ENCODE results near the gene TMEM178A.
"Not testable (repeated sequence)": the region's sequence is repeated elsewhere in the genome, so short reads cannot be mapped to it uniquely, and the experiment has no call there.

TMEM178A gene

DNA sequence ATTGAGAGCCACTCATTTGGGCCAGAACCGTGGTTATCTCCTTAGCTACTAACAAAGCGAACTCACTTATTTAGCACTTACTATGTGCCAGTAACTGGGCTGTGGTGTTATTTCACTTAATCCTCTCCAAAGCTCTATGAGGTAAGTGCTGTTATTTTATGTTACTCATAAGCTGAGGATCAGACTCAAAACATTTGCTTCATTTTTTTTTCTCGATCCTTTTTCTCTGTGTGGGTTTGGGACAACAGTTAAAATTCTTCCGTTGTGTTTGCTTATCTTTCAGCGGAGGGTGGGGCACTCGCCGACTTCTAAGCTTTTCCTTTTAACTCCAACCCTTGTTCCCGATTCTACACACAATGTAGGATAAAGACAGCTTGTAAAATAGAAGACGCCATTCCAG is 52.8 kb downstream of the TMEM178A start:
- no peak for DNase-seq (ENCODE audit: low read depth)

DNA sequence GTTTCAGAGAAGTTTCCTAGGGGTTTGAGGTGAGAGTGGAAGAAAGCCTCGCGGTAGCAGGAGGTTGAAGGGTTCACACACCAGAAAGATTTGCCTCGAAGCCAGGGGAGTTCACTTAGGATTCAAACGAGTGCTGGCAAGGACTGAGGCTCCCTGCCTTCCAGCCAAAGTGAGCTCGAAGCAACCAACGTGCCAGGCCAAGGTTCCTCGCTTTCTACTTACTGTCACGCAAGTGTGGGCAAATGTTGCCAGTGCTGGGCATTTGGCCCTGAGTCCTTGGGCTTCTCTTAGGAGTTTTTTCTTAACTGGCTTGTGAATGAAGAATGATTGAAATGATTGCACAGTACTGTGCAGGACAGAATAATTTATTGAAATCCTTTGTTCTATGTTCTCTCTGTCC is 53.6 kb downstream of the TMEM178A start:
- DNase-seq (ENCODE audit: low read depth) = no peak
- TF ChIP-seq, protein P1, sequence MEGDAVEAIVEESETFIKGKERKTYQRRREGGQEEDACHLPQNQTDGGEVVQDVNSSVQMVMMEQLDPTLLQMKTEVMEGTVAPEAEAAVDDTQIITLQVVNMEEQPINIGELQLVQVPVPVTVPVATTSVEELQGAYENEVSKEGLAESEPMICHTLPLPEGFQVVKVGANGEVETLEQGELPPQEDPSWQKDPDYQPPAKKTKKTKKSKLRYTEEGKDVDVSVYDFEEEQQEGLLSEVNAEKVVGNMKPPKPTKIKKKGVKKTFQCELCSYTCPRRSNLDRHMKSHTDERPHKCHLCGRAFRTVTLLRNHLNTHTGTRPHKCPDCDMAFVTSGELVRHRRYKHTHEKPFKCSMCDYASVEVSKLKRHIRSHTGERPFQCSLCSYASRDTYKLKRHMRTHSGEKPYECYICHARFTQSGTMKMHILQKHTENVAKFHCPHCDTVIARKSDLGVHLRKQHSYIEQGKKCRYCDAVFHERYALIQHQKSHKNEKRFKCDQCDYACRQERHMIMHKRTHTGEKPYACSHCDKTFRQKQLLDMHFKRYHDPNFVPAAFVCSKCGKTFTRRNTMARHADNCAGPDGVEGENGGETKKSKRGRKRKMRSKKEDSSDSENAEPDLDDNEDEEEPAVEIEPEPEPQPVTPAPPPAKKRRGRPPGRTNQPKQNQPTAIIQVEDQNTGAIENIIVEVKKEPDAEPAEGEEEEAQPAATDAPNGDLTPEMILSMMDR (conservative IDR thresholded peaks at IDR 0.05; ENCODE audit: low read depth, low read length) = no peak
- no peak overlapping the region for H3K4me3 ChIP-seq (ENCODE audit: low read length)

More for the DNA sequence above, 52.8 kb downstream of the TMEM178A start:
- H3K4me3 ChIP-seq (ENCODE audit: low read length) = no peak overlapping the region
- TF ChIP-seq, protein P1 (conservative IDR thresholded peaks at IDR 0.05; ENCODE audit: low read depth, low read length) = no peak

DNA sequence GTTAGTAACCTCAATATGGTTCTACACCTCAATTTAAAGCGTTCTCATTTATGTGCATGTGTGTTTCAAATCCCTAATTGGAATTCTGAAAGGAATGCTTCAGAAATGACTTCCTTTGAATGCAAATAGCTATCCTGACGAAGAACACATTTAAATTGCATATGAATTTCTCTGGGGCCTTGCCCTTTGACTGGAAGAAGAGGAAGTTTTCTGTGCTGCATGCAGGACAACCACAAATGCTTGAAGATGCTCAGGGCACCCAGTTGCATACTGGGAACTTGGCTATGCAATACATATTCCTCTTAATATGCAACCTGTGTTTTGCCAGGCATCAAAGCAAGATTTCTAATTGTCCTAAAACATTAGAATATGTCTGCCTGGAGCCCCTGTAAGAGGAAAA is 55.3 kb downstream of the TMEM178A start:
- DNase-seq (ENCODE audit: low read depth) = no peak

DNA sequence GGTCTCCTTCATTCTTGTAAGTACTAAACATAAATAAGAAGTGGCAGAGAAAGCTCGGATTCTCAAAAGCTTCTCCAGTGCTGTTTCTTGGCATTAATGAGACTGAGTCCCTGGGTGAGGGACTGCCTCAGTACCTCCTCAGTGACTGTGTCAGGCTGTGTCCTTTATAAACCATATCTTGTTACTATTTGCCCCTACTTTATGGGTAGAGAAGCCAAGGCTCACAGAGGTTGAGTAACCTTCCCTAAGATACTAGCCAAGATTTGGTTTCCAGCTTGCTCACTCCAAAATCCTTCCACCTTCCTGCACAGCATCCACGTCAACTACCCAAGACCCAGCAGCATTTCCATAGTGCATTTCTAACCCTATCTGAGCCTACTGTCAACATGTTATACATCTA is 57.8 kb downstream of the TMEM178A start:
- TF ChIP-seq, protein P1 (conservative IDR thresholded peaks at IDR 0.05; ENCODE audit: low read depth, low read length) = no peak
- no peak for DNase-seq (ENCODE audit: low read depth)
- H3K4me3 ChIP-seq (ENCODE audit: low read length) = peak overlapping the region; percentile 13

More for the DNA sequence above, 55.3 kb downstream of the TMEM178A start:
- no peak overlapping the region for H3K4me3 ChIP-seq (ENCODE audit: low read length)
- TF ChIP-seq, protein P1 (conservative IDR thresholded peaks at IDR 0.05; ENCODE audit: low read depth, low read length) = no peak

DNA sequence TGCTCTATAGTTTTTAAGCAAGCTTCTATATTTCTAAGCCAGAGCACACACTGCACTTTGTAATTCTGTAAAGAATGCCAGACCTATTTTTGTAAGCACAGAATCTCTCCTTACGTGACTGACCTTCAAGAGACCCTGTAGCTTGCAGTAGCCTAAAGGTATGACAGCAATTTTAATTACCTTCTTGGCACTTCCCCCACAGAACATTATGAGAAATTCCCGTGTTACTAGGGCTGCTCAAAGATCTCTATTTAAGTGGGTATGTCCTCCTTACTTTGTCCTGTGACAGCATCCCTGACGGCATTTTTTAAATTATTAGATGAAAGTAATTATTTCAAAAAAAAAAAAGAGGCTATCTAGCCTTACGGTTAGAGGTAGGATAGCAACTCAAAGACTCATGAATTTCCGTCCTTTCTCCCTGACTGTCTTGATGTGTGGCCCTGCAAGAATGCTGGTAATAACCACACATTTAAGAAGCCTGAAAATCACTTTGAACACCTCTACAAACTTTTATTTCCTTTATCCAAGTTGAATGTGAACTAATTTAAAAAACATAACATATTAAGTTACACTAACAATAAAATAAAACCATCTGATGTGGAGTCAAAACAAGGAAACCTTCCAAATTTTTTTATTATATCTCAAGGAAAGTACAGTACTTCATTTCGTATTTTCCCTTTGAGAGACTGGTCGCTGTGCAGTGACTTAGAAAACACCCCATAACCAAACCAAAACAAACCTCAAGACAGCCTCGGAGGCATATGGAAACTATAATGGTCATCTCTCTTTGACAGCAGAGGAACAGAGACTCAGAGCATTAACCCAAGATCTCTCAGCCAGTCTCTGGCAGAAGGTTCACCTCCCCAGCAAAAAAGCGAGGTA is 58.5 kb downstream of the TMEM178A start:
- TF ChIP-seq, protein P1 (conservative IDR thresholded peaks at IDR 0.05; ENCODE audit: low read depth, low read length) = no peak
- H3K4me3 ChIP-seq (ENCODE audit: low read length) = peak overlapping the region; percentile 13
- DNase-seq (ENCODE audit: low read depth) = peak; percentile 83

DNA sequence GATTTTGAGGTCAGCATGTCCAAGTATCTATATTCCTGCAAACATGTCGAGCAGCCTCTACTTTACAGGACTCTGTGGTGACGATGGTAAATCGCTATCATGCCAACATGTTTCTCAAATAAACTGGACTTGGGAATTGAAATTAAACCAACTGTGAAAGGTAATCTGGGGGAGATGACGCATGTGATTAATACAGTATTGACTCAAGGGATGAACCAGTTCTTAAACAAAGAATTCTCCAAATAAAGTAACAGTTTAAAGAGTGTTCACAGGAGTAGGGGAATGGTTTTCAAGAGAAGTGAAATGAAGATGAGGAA is 59.1 kb downstream of the TMEM178A start:
- DNase-seq (ENCODE audit: low read depth) = no peak
- H3K4me3 ChIP-seq (ENCODE audit: low read length) = no peak overlapping the region
- TF ChIP-seq, protein P1 (conservative IDR thresholded peaks at IDR 0.05; ENCODE audit: low read depth, low read length) = no peak

DNA sequence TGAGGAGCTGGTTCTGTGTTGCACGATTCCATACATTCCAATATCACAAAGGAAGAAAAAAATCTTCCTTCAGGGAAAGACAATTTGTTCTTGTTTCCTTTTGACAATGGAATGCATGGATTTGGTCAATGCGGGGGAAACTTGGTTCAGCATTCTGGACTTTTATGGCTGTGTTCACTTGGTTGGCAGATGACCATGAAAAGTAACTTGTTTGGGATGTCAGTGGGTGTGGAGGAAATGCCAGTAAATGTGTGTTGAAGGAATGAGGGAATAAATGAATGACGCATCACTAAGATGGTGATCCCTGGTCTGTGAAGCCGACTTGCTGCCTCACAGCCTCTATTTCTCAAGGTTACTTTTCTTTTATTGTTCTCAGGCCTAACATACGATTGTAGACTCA is 59.7 kb downstream of the TMEM178A start:
- DNase-seq (ENCODE audit: low read depth) = no peak
- TF ChIP-seq, protein P1 (conservative IDR thresholded peaks at IDR 0.05; ENCODE audit: low read depth, low read length) = no peak
- no peak overlapping the region for H3K4me3 ChIP-seq (ENCODE audit: low read length)

DNA sequence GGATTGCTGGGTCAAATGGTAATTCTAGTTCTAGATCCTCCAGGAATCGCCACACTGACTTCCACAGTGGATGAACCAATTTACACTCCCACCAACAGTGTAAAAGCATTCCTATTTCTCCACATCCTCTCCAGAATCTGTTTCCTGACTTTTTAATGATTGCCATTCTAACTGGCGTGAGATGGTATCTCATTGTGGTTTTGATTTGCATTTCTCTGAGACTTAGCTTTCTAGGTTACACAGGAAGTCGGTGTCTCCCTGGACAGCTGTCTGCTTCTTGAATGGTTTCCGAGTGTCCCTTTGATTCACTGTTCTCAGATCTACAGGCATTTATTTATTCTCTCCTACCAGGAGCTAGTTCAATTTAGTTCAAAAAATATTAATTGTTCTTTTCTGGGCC is 62.4 kb downstream of the TMEM178A start:
- not testable (repeated sequence) for H3K4me3 ChIP-seq (ENCODE audit: low read length); DNase-seq (ENCODE audit: low read depth)

All from retinal pigment epithelial cell (primary cell).